Measurements from ENCODE around the gene FERMT1.

GRCh38 chr20:6036213-6036612 lies 86.6 kb downstream of the FERMT1 start:
- TF ChIP-seq CTCF (IDR thresholded peaks at IDR 0.05; ENCODE audit: insufficient read depth, low read length) (no peak), POLR2AphosphoS5 (IDR thresholded peaks at IDR 0.05; ENCODE audit: low read depth) (no peak), REST (IDR thresholded peaks at IDR 0.05; ENCODE audit: insufficient replicate concordance, low read depth) (no peak)

All from HL-60 (cell line).